Cardiac fibroblast (primary cell): ENCODE measurements around the gene MAU2.

ENCODE experiments used
- DNase-seq, 2 donors: peaks; one replicate each; pipeline versions ENCODE4 v3.0.0 to v3.0.0-alpha.2; 2010; ENCODE audit warnings: low read depth in 2 of 2
- H3K4me3 ChIP-seq, 2 donors: replicated peaks in 1 of 2; 1 replicate in 1 of 2; 2 replicates in 1 of 2; pipeline ENCODE4 v1.5.1; 2011; ENCODE audit warnings: low read depth in 2 of 2, low read length in 2 of 2, mild to moderate bottlenecking in 2 of 2, moderate library complexity in 1 of 2
- TF ChIP-seq, protein P1 (sequence below): IDR thresholded peaks from one replicate; pipeline ENCODE4 v1.5.1; 2011; ENCODE audit warnings: low read depth, mild to moderate bottlenecking, low read length, inconsistent platforms

The MAU2 gene

DNA sequence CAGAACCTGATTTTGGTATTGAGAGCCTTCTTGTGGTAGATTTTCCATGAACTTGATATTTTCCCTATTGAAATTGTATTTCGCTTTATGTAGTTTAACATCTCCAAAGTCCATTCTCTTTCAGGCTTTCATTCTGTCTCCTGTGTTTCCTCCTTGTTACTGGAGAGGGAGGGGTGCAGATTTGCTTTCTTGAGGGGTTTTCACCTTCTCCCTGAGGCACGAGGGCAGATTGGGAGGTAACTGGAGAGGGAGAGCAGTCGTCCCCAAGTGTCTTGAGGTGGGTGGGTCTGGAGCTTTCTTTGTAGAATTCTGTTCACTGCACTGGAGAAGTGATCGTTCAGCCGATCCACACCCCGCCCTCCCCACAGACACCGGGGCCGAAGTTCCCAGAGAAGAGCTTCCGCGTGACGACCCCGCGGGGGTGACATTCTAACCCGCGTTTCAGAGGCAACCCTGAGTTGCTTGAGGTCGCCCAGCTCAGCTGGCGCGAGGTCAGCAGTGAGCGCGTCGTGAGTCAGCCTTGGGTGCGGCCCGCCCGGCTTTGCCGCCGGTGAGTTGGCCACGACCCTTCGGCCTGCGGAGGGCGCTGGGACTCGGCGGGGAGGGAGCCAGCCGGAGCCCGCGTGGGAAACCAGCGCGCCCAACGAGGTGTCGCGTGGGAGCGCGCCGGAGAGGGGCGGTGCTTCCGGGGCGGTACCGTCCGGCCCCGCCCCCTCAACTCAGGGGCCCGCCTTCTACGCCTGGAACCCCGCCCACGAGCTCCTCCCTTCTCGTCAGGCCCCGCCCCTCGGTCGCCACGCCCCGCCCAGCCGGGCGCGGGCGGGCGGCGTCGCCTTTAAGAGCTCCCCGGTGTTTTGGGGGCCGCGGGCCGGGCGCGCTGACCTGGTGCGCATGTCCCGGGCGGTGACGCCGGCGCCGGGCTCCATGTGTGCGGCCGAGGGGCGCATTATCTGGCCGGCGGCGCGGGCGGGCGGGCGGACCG is 84.5 kb downstream of the MAU2 start, which contains the start of gene GATAD2A:
TSS of gene GATAD2A (plus strand) at position 797 of the 982 bp plus-strand sequence. CDS start 59,671 bp downstream, outside the sequence.
- peak within 1 kb of the TSS; percentile 67 to 77 for H3K4me3 ChIP-seq
- TF ChIP-seq, protein P1, sequence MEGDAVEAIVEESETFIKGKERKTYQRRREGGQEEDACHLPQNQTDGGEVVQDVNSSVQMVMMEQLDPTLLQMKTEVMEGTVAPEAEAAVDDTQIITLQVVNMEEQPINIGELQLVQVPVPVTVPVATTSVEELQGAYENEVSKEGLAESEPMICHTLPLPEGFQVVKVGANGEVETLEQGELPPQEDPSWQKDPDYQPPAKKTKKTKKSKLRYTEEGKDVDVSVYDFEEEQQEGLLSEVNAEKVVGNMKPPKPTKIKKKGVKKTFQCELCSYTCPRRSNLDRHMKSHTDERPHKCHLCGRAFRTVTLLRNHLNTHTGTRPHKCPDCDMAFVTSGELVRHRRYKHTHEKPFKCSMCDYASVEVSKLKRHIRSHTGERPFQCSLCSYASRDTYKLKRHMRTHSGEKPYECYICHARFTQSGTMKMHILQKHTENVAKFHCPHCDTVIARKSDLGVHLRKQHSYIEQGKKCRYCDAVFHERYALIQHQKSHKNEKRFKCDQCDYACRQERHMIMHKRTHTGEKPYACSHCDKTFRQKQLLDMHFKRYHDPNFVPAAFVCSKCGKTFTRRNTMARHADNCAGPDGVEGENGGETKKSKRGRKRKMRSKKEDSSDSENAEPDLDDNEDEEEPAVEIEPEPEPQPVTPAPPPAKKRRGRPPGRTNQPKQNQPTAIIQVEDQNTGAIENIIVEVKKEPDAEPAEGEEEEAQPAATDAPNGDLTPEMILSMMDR = peak; percentile 16
- peak; percentile 95 to 96 for DNase-seq

DNA sequence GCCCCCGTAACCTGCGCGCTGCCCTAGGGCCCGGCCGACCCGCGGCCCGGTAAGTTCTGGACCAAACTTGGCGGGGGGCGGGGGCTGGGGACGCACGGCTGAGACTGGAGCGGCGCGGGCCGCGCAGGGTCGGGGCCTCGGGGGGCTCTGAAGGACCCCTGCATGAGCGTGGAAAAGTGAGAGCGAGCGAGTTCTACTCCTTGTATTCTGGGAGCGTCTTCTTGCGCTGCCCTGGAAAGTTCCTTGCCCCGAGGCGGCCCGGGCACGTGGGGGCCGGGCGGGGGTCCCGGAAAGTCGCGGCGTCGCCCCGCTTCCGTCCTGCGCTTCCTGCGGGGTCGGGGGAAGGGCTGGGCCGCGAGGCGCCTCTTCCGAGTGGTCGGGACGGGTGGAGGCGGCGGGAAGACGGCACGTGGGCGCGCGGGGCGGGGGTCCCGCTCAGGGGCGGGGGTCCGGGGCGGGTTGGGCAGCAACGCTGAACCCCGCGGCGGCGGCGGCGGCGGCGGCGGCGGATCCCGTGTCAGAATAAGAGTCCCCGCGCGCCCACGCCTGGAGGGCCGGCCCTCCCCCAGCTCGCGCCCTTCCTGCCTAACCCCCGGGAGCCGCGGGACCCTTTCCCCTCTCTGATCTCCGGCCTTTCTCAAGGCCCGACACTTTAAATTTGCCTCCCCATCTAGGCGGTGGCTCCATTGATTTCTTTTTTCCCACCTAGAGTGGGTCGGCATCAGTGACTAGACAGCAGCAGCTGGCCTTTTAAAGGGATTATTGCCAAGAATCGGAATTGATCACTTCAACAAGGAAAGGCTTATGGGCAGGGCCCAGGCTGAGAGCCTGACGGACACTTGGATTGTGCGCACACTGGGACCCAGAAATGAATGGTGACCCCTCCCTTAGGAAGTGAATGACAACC is 85.6 kb downstream of the MAU2 start:
- TF ChIP-seq, protein P1 = no peak
- peak; percentile 51 to 64 for DNase-seq
- peak overlapping the region; percentile 67 to 77 for H3K4me3 ChIP-seq

DNA sequence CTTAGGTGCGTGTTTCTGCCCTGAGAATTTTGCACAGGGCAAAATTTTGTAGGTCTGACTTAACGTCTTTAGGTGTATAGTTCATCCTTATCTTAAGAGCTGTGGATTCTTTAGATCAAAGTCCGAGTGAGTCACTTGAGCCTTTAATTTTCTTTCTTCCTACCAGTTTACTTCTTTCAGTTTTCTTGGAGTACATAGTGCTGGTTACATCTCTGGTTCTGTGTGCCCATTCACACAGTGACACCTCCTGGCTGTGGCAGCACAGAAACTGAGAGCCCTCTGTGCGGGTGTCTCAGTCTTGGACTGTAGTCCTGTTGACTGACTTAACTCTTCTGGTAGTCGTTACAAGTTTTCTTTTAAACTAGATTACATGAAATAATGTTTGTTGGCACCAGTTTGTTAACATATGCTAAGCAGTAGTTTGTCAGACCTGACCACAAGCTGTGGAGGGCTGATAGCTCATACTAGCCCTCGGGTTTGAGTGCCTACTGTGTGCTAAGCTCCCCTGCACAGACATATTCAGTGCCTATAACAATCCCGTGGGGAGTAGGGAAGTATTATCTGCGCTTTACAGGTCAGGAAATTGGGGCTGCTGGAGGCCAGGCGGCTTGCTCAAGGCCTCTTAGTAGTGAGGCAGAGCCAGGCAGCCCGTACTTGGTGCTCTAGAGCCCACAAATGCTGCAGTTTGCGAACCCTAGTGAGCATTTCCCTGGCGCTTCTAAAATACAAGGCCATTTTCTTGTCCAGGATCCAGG is 86.4 kb downstream of the MAU2 start:
- H3K4me3 ChIP-seq = peak overlapping the region; percentile 67 to 77
- DNase-seq = peak; percentile 61 to 63
- TF ChIP-seq, protein P1 = peak; percentile 33

DNA sequence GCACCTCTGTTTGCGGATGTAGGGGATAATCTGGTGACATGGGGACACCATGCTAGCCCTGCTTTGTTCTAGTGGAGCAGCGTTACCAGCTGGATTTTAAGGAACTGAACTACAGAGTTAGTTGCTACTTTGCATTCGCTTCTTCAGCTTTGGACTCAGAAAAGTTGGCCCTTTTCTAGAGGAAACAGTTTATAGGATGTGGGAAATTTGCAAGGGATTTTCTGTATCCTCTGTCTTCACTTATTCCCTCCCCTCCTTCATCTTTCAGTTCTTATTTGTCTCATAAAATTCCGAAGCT is 87.0 kb downstream of the MAU2 start:
- peak overlapping the region in 1 of 2 donors; percentile 77 for H3K4me3 ChIP-seq
- TF ChIP-seq, protein P1 = no peak
- DNase-seq = no peak
